Mucosa of descending colon (tissue), 3 donors: ENCODE data around the gene CYP27C1. TPM values are rescaled to one million over a fixed set of nuclear protein-coding genes. Genes with fewer than 3 reads are reported as not detected.

Experiments
- ATAC-seq: fragments of 200-7000 bp; cut with Tn5 transposase; one replicate; pipeline ENCODE4 v1.9.1; 2020; ENCODE audit warnings: mild to moderate bottlenecking, moderate library complexity
- DNase-seq, 3 donors: peaks; one replicate each; pipeline ENCODE4 v3.0.0-alpha.2; 2020
- H3K36me3 ChIP-seq: fragments of 200-600 bp; one replicate; pipeline ENCODE4 v1.8.0; 2021; ENCODE audit warnings: low read depth, mild to moderate bottlenecking
- H3K4me1 ChIP-seq: fragments of 200-600 bp; one replicate; pipeline ENCODE4 v1.8.0; 2021; ENCODE audit warnings: low read depth, mild to moderate bottlenecking
- H3K4me3 ChIP-seq: fragments of 200-600 bp; one replicate; pipeline ENCODE4 v1.8.0; 2021; ENCODE audit warnings: mild to moderate bottlenecking
- H3K9me3 ChIP-seq: fragments of 200-600 bp; one replicate; pipeline ENCODE4 v1.8.0; 2021; ENCODE audit warnings: mild to moderate bottlenecking
- CTCF ChIP-seq: fragments of 200-600 bp; IDR thresholded peaks from one replicate; pipeline ENCODE4 v1.8.0; 2022; ENCODE audit warnings: antibody characterized with exemption, mild to moderate bottlenecking
- intact Hi-C, 2 donors: fragments of 100-400 bp; cut with DNase I in 1 of 2; cut with micrococcal nuclease in 1 of 2; formaldehyde crosslinking; loops; one replicate each; pipeline versions ENCODE4 v1.11.0 to v1.11.1; 2022; cut with DNase I, micrococcal nuclease
- total RNA-seq, 3 donors: library from RNA; stranded (reverse); fragmentation: NEBNext Ultra II Directional in 2 of 3; extraction: Animal tissue kit (Norgen Biotek cat#: 25700) in 2 of 3; gene quantifications; one replicate each; pipeline versions ENCODE4 v1.2.1 to v1.2.4, GENCODE V29; 2021 to 2023
- donor health status: DM: no; HTN: no; CAD: no; lungs with moderate emphysema.
- donor health status: DM: no; HTN: no; CAD: no.
- donor health status: DM: no; HTN: yes; CAD: no.

CYP27C1 gene
- total RNA-seq, 3 donors from 2014 or later: 0.17 to 0.82 (median 0.63) TPM

- intact Hi-C loops: no loop called here
- Histone ChIP-seq H3K4me1 (no peaks in the 10 kb centered on the region), H3K4me3 (no peak overlapping the region), H3K9me3 (no peaks in the 10 kb centered on the region), H3K36me3 (no peaks in the 10 kb centered on the region)
- TF ChIP-seq CTCF: no peak
- ATAC-seq (no peak), DNase-seq (no peak)
These were observed 32.9 kb downstream of the CYP27C1 start for GRCh38 chr2:127187081-127187775.

GRCh38 chr2:127185705-127186104 is 34.4 kb downstream of the CYP27C1 start:
- ATAC-seq (no peak), DNase-seq (no peak)
- Histone ChIP-seq H3K4me3 (no peak overlapping the region), H3K9me3 (peaks cover 3% of the 10 kb centered on the region), H3K36me3 (no peaks in the 10 kb centered on the region), H3K4me1 (no peaks in the 10 kb centered on the region)
- TF ChIP-seq CTCF: no peak
- intact Hi-C loops: no loop called here

GRCh38 chr2:127185093-127185492 is 35.0 kb downstream of the CYP27C1 start:
- intact Hi-C loops: no loop called here

GRCh38 chr2:127183771-127184170 is 36.3 kb downstream of the CYP27C1 start:
- no peak overlapping the region for H3K4me3 ChIP-seq
- no peaks in the 10 kb centered on the region for H3K36me3 ChIP-seq
- H3K4me1 ChIP-seq: no peaks in the 10 kb centered on the region
- intact Hi-C loops: no loop called here
- H3K9me3 ChIP-seq: peaks cover 6% of the 10 kb centered on the region
- TF ChIP-seq CTCF: no peak
- DNase-seq: no peak
- no peak for ATAC-seq

More at GRCh38 chr2:127185093-127185492, 35.0 kb downstream of the CYP27C1 start:
- DNase-seq (no peak), ATAC-seq (no peak)
- no peak for TF ChIP-seq CTCF
- H3K4me1 ChIP-seq: no peaks in the 10 kb centered on the region
- peaks cover 6% of the 10 kb centered on the region for H3K9me3 ChIP-seq
- no peak overlapping the region for H3K4me3 ChIP-seq
- no peaks in the 10 kb centered on the region for H3K36me3 ChIP-seq

- H3K4me3 ChIP-seq: no peak overlapping the region
- intact Hi-C loops: no loop called here
- TF ChIP-seq CTCF: no peak
- ATAC-seq: no peak
- no peaks in the 10 kb centered on the region for H3K4me1 ChIP-seq
- peaks cover 6% of the 10 kb centered on the region for H3K9me3 ChIP-seq
- H3K36me3 ChIP-seq: no peaks in the 10 kb centered on the region
- no peak for DNase-seq
These were observed 37.3 kb downstream of the CYP27C1 start for GRCh38 chr2:127182626-127183458.
